GM19193 (cell line): ENCODE results near the gene ATP6V1F.
A peak's percentile ranks its signal among the peaks of the same experiment; 100 is the strongest.

Experiments used
- POLR2A ChIP-seq: IDR thresholded peaks from 4 replicates; pipeline ENCODE4 v1.6.1; 2011; ENCODE audit not compliant: insufficient read depth, insufficient read length; ENCODE audit errors: extremely low read depth

ATP6V1F gene

GRCh38 chr7:128902761-128903585 is 40.3 kb downstream of the ATP6V1F start:
- TF ChIP-seq POLR2A, result no peak

DNA sequence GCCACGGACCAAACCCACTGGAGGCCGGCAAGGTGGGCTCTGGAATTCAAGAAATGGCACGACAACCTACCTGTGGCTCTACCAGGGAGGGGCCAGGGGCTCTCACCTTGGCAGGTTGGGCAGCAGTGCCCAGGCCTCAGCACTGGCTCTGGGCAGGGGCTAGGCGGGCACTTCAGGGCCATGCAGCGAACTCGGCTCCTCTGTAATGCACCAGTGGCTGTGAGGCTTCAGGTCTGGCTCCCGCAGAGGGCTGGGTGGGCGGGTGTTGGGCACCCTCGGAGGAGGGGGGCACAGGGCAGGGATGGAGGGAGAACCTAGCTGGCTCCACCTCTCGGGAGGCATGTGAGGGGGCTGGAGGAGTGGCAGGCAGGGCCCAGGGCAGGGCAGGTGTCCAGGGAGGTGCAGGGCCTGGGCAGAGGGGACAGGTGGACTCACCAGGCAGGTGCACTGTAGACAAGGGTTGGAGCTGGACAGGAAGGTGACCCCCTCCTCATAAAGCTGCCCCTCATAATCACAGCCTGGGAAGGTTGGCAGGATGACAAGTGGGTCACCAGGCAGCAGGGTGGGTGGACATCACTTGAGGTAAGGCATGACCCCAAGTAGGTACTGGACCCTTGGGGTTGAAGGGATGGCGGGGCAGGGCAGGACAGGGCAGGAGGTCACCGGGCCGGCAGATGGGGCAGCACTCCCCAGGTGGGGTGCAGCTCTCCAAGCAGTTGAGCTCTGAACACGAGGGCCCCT is 41.1 kb downstream of the ATP6V1F start:
- TF ChIP-seq POLR2A, result no peak

DNA sequence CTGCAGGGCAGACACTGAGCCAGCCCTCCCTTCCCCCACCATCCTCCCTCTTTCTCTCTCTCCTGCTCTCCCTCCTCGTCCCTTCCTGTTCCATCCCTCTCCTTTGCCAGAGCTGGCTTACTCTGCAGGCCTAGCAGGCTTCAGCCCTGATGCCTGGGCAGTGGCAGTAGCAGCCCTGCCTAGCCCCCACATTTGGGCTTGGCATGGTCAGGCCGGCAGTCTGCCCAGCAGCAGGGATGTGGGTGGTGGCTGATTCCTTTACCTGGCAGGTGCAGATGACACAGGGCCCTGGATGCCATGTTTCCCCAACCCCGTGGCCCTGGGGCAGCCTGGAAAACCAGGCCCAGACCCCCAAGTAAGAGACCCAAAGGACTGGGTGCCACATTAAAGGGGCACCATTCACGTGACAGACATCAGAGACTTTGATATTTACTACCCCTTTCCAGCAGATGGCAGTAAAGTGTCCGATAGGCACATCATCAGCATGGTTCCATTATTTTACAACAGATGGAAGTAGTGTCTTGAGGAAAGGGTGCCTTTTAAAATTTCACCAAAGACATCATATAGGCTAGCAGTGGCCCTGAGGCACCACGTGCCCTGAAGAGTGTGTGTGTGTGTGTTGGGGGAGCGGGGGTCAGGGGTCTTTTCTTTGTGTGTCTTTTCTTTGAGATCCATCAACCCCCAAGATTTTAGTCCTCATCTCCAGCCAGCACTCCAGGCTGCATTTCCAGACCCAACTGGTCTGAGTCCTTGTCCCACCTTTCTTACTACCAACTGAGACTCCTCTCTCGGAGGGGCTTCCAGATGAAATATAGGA is 41.9 kb downstream of the ATP6V1F start:
- TF ChIP-seq POLR2A, result no peak

GRCh38 chr7:128906001-128906765 is 43.5 kb downstream of the ATP6V1F start:
- no peak for TF ChIP-seq POLR2A

GRCh38 chr7:128906766-128907559 is 44.3 kb downstream of the ATP6V1F start:
- TF ChIP-seq POLR2A, result no peak

- TF ChIP-seq POLR2A, result no peak
These were observed 46.3 kb downstream of the ATP6V1F start for GRCh38 chr7:128908750-128909624.

GRCh38 chr7:128909625-128910568 is 47.2 kb downstream of the ATP6V1F start:
- TF ChIP-seq POLR2A, result no peak

GRCh38 chr7:128910569-128910945 is 47.9 kb downstream of the ATP6V1F start, which contains the start of gene KCP:
KCP (minus strand) TSS chr7:128910709; CDS start chr7:128910676, 33 bp downstream.
- no peak for TF ChIP-seq POLR2A

DNA sequence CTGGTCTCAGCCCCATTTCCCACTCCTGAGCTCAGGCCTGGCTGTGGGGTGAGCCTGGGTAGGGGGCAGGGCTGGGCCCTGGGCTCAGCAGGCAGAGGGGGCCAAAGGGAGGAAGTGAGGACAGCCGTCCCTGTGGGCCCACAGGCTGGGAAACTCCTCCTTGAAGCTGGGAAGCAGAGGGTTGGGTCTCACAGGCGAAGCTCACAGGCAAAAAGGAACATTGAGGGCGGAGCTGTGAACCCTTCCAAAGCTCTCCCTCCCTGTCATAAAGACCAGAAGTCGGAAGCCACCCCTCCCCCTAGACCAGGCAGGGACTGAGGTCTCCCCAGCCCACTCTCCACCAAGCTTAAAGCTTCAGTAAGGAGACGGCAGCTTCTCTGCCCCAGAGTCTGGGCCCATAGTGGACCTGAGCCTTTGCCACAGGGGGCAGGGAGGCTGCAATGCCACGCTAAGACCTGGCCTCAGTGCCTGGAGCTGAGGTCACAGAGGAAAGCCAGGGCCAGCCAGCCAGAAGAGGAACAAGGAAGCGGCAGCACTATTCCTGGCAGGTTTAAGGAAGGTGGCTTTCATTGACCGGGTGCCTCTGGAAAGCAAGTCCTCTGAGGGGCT is 48.9 kb downstream of the ATP6V1F start:
- no peak for TF ChIP-seq POLR2A

- no peak for TF ChIP-seq POLR2A
These were observed 49.6 kb downstream of the ATP6V1F start for GRCh38 chr7:128912281-128912680.

- TF ChIP-seq POLR2A, result no peak
These were observed 51.4 kb downstream of the ATP6V1F start for GRCh38 chr7:128913870-128914565.

DNA sequence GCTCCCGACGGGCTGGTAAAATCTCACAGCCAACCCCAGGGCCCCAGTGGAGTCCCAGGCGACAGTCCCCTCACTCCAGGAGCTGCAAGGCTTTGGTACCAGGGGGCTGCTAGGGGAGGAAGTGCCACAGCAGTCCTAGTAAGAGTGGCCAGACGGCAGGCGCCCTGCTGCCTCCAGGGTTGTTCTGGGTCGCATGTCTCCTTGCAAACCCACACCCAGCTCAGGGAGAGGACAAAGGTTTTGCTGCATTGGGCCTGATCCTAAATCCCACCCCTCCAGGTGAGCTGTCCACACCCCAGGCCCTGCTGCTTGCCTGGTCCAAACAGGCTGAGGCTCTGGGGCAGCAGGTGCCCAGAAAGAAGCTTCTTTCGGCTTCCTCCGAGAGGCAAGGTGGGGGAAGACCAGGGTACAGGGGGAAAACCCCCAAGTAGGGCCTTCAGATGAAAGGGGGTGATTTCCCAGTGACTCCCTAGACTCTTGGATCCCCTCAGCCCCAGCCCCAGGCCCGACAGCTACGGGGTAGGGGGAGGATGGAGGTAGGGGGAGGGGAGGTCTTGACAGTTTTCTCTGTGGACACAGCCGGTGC is 52.0 kb downstream of the ATP6V1F start:
- TF ChIP-seq POLR2A, result peak; percentile 21
